NCI-H526 treated with DMSO at 0.1 percent for 48 hours (cell line): Measurements from ENCODE around the gene AGAP3.

Source experiments
- DNase-seq: peaks from one replicate; lab custom pipeline; 2025; lab: John Stamatoyannopoulos, UW

AGAP3 gene

GRCh38 chr7:151137076-151137675 is 50.9 kb downstream of the AGAP3 start:
- DNase-seq, result no peak

GRCh38 chr7:151137791-151138152 is 51.5 kb downstream of the AGAP3 start:
- no peak for DNase-seq

GRCh38 chr7:151138153-151138851 is 52.0 kb downstream of the AGAP3 start:
- no peak for DNase-seq

GRCh38 chr7:151139071-151139790 is 53.0 kb downstream of the AGAP3 start:
- DNase-seq, result no peak

- DNase-seq, result no peak
Observed at GRCh38 chr7:151139791-151140190, 53.5 kb downstream of the AGAP3 start.

GRCh38 chr7:151140826-151141225 is 54.6 kb downstream of the AGAP3 start:
- DNase-seq, result no peak

- DNase-seq, result no peak
Observed at GRCh38 chr7:151141311-151141854, 55.1 kb downstream of the AGAP3 start.

GRCh38 chr7:151141855-151142685 is 55.8 kb downstream of the AGAP3 start:
- DNase-seq, result no peak

- no peak for DNase-seq
Observed at GRCh38 chr7:151142686-151143040, 56.4 kb downstream of the AGAP3 start.

GRCh38 chr7:151143261-151144015 is 57.2 kb downstream of the AGAP3 start:
- no peak for DNase-seq

GRCh38 chr7:151144387-151144786 is 58.1 kb downstream of the AGAP3 start:
- DNase-seq, result no peak

GRCh38 chr7:151146761-151147160 is 60.5 kb downstream of the AGAP3 start:
- no peak for DNase-seq

GRCh38 chr7:151148319-151149259 is 62.3 kb downstream of the AGAP3 start:
- no peak for DNase-seq

GRCh38 chr7:151150388-151150787 is 64.1 kb downstream of the AGAP3 start:
- DNase-seq, result no peak

- no peak for DNase-seq
Observed at GRCh38 chr7:151152643-151153513, 66.6 kb downstream of the AGAP3 start.

GRCh38 chr7:151157645-151158329 is 71.5 kb downstream of the AGAP3 start:
- DNase-seq, result no peak

GRCh38 chr7:151161757-151162156 is 75.5 kb downstream of the AGAP3 start:
- DNase-seq, result no peak

GRCh38 chr7:151166629-151167196 is 80.4 kb downstream of the AGAP3 start:
- DNase-seq, result no peak
